Cardiac muscle cell (in vitro differentiated cells and primary cell): ENCODE data around the gene ZC3H10. TPM values are rescaled to one million over a fixed set of nuclear protein-coding genes. Genes with fewer than 3 reads are reported as not detected.
A peak's percentile ranks its signal among the peaks of the same experiment; 100 is the strongest.

Experiments
- DNase-seq, 2 donors: peaks; one replicate each; pipeline versions ENCODE4 v3.0.0 to v3.0.0-alpha.2; 2010 to 2017; ENCODE audit warnings: low read depth in 1 of 2, low spot score in 1 of 2
- H3K27ac ChIP-seq: fragments of 200-600 bp; sonication (generic); 2 replicates; pipeline ENCODE4 v1.5.1; 2016
- H3K27me3 ChIP-seq: fragments of 200-600 bp; sonication (generic); 2 replicates; pipeline ENCODE4 v1.6.0; 2016; ENCODE audit warnings: control low read depth
- H3K36me3 ChIP-seq: fragments of 200-600 bp; sonication (generic); 2 replicates; pipeline ENCODE4 v1.5.1; 2016; ENCODE audit warnings: control low read depth
- H3K4me1 ChIP-seq: fragments of 200-600 bp; sonication (generic); 2 replicates; pipeline ENCODE4 v1.8.1; 2017; ENCODE audit warnings: low read depth, mild to moderate bottlenecking, mixed run types
- H3K4me3 ChIP-seq: fragments of 200-600 bp; sonication (generic); 2 replicates; pipeline ENCODE4 v1.5.1; 2016; ENCODE audit warnings: mild to moderate bottlenecking
- H3K9me3 ChIP-seq: fragments of 200-600 bp; sonication (generic); 2 replicates; pipeline ENCODE4 v1.5.1; 2017; ENCODE audit warnings: low read depth, mild to moderate bottlenecking, control low read depth
- polyA plus RNA-seq: library from polyadenylated mRNA; unstranded; fragments of >200 nt; fragmentation: Nextera tagmentation; extraction: Ambion mirVana; gene quantifications from 2 replicates; pipeline ENCODE4 v1.2.1, GENCODE V29; 2016
- total RNA-seq: library from RNA; depleted of rRNA; stranded (reverse); fragments of >200 nt; gene quantifications from 2 replicates; pipeline ENCODE4 v1.2.3, GENCODE V29; 2016
- TF ChIP-seq, protein P1 (sequence below): IDR thresholded peaks from 2 replicates; pipeline ENCODE4 v1.5.1; 2012; ENCODE audit warnings: low read depth, mild to moderate bottlenecking, low read length

ZC3H10 gene
- total and polyA plus RNA-seq, 2 experiments from 2014 or later = 7.2 to 7.5 TPM

DNA sequence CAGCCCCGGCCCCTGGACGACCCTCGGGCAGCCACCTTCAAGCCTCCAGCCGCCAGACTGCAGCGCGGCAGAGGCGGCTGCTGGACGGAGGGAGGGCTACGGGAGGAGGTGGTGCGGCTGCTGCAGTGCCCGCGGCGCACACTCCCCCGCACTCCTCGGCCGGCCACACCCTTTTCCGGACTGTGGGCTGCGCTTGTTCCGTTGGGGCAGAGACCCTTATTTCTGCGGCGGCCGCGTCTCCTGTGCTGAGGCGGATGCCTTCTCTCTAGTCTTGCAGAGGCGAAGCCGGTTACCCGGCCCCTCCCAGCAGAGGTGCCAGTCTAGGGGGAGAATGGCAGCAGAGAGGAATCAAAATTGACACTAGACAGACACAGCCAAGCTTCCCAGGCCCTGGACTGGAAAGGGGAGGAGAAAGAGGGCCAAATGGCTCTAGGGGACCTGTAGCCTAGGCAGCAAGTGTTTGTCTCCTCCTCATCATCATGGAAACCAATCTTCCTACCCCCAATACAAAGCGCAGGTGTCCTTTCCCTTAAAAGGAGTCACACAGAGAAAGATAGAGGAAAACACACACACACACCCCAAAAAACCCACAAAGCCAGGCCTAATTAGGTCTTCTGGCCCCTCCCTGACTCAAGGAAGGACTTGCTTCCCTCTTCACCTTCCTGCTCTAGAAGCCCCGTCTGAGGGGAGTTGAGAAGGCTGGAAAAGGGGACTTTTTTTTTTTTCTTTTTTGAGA lies 11.3 kb downstream of the ZC3H10 start:
- H3K4me3 ChIP-seq = peak overlapping the region; percentile 66
- H3K9me3 ChIP-seq = no peaks in the 10 kb centered on the region
- no peaks in the 10 kb centered on the region for H3K27me3 ChIP-seq
- DNase-seq = peak; percentile 62 to 68
- peak overlapping the region; percentile 58 for H3K27ac ChIP-seq
- TF ChIP-seq, protein P1, sequence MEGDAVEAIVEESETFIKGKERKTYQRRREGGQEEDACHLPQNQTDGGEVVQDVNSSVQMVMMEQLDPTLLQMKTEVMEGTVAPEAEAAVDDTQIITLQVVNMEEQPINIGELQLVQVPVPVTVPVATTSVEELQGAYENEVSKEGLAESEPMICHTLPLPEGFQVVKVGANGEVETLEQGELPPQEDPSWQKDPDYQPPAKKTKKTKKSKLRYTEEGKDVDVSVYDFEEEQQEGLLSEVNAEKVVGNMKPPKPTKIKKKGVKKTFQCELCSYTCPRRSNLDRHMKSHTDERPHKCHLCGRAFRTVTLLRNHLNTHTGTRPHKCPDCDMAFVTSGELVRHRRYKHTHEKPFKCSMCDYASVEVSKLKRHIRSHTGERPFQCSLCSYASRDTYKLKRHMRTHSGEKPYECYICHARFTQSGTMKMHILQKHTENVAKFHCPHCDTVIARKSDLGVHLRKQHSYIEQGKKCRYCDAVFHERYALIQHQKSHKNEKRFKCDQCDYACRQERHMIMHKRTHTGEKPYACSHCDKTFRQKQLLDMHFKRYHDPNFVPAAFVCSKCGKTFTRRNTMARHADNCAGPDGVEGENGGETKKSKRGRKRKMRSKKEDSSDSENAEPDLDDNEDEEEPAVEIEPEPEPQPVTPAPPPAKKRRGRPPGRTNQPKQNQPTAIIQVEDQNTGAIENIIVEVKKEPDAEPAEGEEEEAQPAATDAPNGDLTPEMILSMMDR = no peak
- peaks cover 22% of the 10 kb centered on the region for H3K4me1 ChIP-seq
- H3K36me3 ChIP-seq = peaks cover 20% of the 10 kb centered on the region

DNA sequence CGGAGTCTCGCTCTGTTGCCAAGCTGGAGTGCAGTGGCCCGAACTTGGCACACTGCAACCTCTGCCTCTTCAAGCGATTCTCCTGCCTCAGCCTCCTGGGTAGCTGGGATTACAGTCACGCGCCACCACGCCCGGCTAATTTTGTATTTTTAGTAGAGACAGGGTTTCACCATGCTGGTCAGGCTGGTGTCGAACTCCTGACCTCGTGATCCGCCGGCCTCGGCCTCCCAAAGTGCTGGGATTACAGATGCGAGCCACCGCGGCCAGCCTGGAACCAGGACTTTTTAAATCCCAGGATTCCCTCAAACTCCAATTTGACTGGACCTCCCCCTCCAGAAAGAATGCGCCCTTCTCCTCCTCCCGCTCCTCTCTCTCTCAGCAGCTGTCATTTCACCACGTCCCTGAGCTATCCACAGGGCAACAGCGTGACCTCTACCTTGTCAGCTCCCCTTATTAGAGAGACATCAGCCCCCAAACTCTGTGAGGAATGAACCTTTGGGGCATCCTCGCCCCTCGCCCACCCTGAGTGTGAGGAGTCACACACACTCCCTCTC lies 12.0 kb downstream of the ZC3H10 start:
- DNase-seq = no peak
- Histone ChIP-seq H3K9me3 (no peaks in the 10 kb centered on the region), H3K27me3 (no peaks in the 10 kb centered on the region), H3K4me1 (peaks cover 22% of the 10 kb centered on the region), H3K27ac (no peak overlapping the region), H3K36me3 (peaks cover 20% of the 10 kb centered on the region), H3K4me3 (no peak overlapping the region)
- TF ChIP-seq, protein P1 = no peak

DNA sequence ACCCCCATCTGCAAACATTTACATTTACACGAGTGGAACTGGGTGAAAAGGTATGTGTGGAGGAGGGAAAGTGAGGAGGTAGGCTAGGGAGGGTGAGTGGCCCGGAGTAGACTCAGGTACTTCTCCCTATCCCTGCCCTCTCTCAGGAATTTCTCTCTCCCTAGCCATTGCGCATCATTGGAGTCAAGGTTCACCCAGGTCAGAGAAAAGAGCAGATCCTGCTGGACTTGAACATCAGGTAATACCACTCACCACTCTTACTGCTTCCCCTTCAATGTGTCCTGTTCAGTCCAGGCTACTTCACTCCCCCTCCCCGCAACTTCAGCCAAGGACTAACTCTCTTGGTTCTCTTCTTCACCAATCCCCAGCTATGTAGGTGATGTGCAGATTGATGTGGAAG lies 12.8 kb downstream of the ZC3H10 start:
- no peak overlapping the region for H3K4me3 ChIP-seq
- H3K27me3 ChIP-seq = no peaks in the 10 kb centered on the region
- TF ChIP-seq, protein P1 = no peak
- peaks cover 22% of the 10 kb centered on the region for H3K4me1 ChIP-seq
- DNase-seq = no peak
- no peaks in the 10 kb centered on the region for H3K9me3 ChIP-seq
- H3K27ac ChIP-seq = no peak overlapping the region
- peaks cover 20% of the 10 kb centered on the region for H3K36me3 ChIP-seq

DNA sequence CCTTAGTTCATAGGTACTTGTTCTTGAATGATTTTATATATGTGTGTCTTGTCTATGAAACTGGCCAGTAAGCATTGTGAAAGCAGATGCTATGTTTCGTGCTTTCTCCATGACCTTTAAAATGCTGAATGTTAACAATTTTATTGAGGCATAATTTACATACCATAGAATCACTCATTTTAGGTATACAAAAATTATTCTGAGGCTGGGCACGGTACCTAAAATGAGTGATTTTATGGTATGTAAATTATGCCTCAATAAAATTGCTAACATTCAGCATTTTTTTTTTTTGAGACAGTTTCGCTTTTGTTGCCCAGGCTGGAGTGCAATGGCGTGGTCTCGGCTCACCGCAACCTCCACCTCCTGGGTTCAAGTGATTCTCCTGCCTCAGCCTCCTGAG lies 16.8 kb downstream of the ZC3H10 start:
- Histone ChIP-seq H3K4me1 (peaks cover under 1% of the 10 kb centered on the region), H3K27ac (no peak overlapping the region), H3K4me3 (no peak overlapping the region), H3K36me3 (peaks cover 45% of the 10 kb centered on the region), H3K27me3 (no peaks in the 10 kb centered on the region), H3K9me3 (no peaks in the 10 kb centered on the region)
- TF ChIP-seq, protein P1 = no peak
- no peak for DNase-seq

DNA sequence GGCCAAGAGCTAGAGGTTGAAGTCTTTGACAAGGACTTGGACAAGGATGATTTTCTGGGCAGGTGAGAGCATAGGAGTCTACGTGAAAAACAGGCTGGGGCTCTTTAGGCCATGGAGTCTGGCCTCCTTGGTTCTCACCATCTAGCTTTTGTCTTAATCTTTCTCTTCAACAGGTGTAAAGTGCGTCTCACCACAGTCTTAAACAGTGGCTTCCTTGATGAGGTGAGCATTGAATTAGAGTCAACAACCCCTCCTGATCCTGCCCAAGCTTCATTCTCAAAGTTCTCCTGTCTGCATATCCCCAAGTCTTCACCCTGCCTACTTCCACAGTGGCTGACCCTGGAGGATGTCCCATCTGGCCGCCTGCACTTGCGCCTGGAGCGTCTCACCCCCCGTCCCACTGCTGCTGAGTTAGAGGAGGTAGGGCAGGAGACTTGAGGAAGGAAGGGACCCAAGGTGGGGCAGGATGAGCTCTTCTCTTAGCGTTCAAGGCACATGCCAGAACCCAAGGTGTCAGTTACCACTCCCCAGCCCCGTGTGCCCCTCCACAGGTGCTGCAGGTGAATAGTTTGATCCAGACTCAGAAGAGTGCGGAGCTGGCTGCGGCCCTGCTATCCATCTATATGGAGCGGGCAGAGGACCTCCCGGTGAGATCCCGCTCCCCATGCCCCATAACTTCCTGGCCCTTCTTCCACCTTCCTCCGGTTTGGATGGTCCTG lies 19.9 kb downstream of the ZC3H10 start:
- Histone ChIP-seq H3K36me3 (peaks cover 41% of the 10 kb centered on the region), H3K27me3 (no peaks in the 10 kb centered on the region), H3K27ac (no peak overlapping the region), H3K4me1 (no peaks in the 10 kb centered on the region), H3K9me3 (no peaks in the 10 kb centered on the region), H3K4me3 (no peak overlapping the region)
- TF ChIP-seq, protein P1 = no peak
- no peak for DNase-seq
